Liver (tissue), 9 donors: Measurements from ENCODE around the gene GSE1. TPM values are rescaled to one million over a fixed set of nuclear protein-coding genes. Genes with fewer than 3 reads are reported as not detected.

ENCODE experiments used
- DNase-seq: peaks from one replicate; pipeline ENCODE4 v3.0.0-alpha.2; 2017; ENCODE audit warnings: low spot score
- H3K27ac ChIP-seq, 2 donors: one replicate each; pipeline ENCODE4 v1.7.0; 2013; ENCODE audit warnings: inconsistent platforms in 2 of 2, low read length in 2 of 2, control low read depth in 1 of 2, low read depth in 1 of 2, mild to moderate bottlenecking in 1 of 2
- H3K27me3 ChIP-seq, 4 donors: one replicate each; pipeline versions ENCODE4 v1.6.1 to v1.7.0; 2013; ENCODE audit warnings: low read length in 3 of 4, inconsistent platforms in 1 of 4, mild to moderate bottlenecking in 1 of 4, moderate library complexity in 1 of 4; ENCODE audit not compliant: control insufficient read depth in 4 of 4, insufficient read depth in 4 of 4
- H3K36me3 ChIP-seq, 4 donors: one replicate each; pipeline versions ENCODE4 v1.6.1 to v1.7.0; 2013; ENCODE audit warnings: low read length in 3 of 4, mild to moderate bottlenecking in 3 of 4, low read depth in 1 of 4, moderate library complexity in 1 of 4; ENCODE audit not compliant: control insufficient read depth in 4 of 4, insufficient read depth in 3 of 4
- H3K4me1 ChIP-seq, 4 donors: one replicate each; pipeline versions ENCODE4 v1.6.1 to v1.7.0; 2013; ENCODE audit warnings: low read length in 3 of 4, mild to moderate bottlenecking in 3 of 4, moderate library complexity in 1 of 4; ENCODE audit not compliant: control insufficient read depth in 4 of 4, insufficient read depth in 4 of 4
- H3K4me3 ChIP-seq, 3 donors: one replicate each; pipeline versions ENCODE4 v1.6.1 to v1.7.0; 2013; ENCODE audit warnings: low read length in 3 of 3, control low read depth in 1 of 3, low read depth in 1 of 3, mild to moderate bottlenecking in 1 of 3
- H3K9ac ChIP-seq, 2 donors: one replicate each; pipeline ENCODE4 v1.7.0; 2013; ENCODE audit warnings: low read length in 2 of 2, mild to moderate bottlenecking in 2 of 2, moderate library complexity in 2 of 2, control low read depth in 1 of 2, low read depth in 1 of 2
- H3K9me3 ChIP-seq, 4 donors: one replicate each; pipeline versions ENCODE4 v1.6.1 to v1.7.0; 2013; ENCODE audit warnings: low read length in 3 of 4; ENCODE audit not compliant: control insufficient read depth in 4 of 4
- FOXA2 ChIP-seq: IDR thresholded peaks from 2 replicates; pipeline ENCODE4 v1.6.1; 2016; ENCODE audit warnings: antibody characterized with exemption
- HNF4G ChIP-seq: IDR thresholded peaks from 2 replicates; pipeline ENCODE4 v1.6.1; 2016; ENCODE audit warnings: antibody characterized with exemption
- JUND ChIP-seq, 2 donors: IDR thresholded peaks; 2 replicates each; pipeline ENCODE4 v1.6.1; 2016; ENCODE audit warnings: antibody characterized with exemption in 2 of 2
- MAX ChIP-seq: IDR thresholded peaks from 2 replicates; pipeline ENCODE4 v1.6.1; 2016; ENCODE audit warnings: antibody characterized with exemption
- NR2F2 ChIP-seq: IDR thresholded peaks from 2 replicates; pipeline ENCODE4 v1.6.1; 2016; ENCODE audit warnings: antibody characterized with exemption
- RAD21 ChIP-seq, 2 donors: IDR thresholded peaks; 2 replicates each; pipeline ENCODE4 v1.6.1; 2016; ENCODE audit warnings: antibody characterized with exemption in 2 of 2, mild to moderate bottlenecking in 2 of 2
- REST ChIP-seq: IDR thresholded peaks from 2 replicates; pipeline ENCODE4 v1.6.1; 2016; ENCODE audit warnings: antibody characterized with exemption, mild to moderate bottlenecking
- YY1 ChIP-seq: IDR thresholded peaks from 2 replicates; pipeline ENCODE4 v1.6.1; 2016; ENCODE audit warnings: antibody characterized with exemption, mild to moderate bottlenecking
- ZBTB33 ChIP-seq: IDR thresholded peaks from 2 replicates; pipeline ENCODE4 v1.6.1; 2016; ENCODE audit warnings: antibody characterized with exemption
- WGBS: extraction: QIAGEN DNeasy Blood & Tissue Kit; methylation state at CpG from one replicate; pipeline ENCODE4 v1.1.7; 2013; 5-methylcytosine and 5-hydroxymethylcytosine counted together
- polyA plus RNA-seq, 2 donors: library from polyadenylated mRNA; stranded (reverse) in 1 of 2; unstranded in 1 of 2; fragments of 200-250 nt in 1 of 2; fragments of >200 nt in 1 of 2; fragmentation: Nextera tagmentation in 1 of 2; extraction: Ambion mirVana in 1 of 2; gene quantifications; one replicate each; pipeline versions ENCODE4 v1.2.1 to v1.2.3, GENCODE V29; 2013 to 2015
- total RNA-seq, 2 donors: library from RNA; depleted of rRNA; stranded (reverse); fragments of >200 nt; gene quantifications; one replicate each; pipeline ENCODE4 v1.2.3, GENCODE V29; 2014
- donor health status: healthy.
- donor health status: healthy.
- donor health status: healthy.
- donor health status: healthy.
- donor health status: healthy.

The GSE1 gene
- total and polyA plus RNA-seq, 4 donors: 9.9 to 37.7 (median 25.2) TPM

GRCh38 chr16:85654251-85655095 is 41.4 kb downstream of the GSE1 start:
- 97% methylated on average over 41 of the region's 41 CpGs for WGBS
- H3K9me3 ChIP-seq: no peaks in the 10 kb centered on the region
- no peak overlapping the region for H3K9ac ChIP-seq
- H3K36me3 ChIP-seq: peaks cover 14 to 56% (median 30%) of the 10 kb centered on the region in 4 donors
- no peak overlapping the region for H3K4me3 ChIP-seq
- peaks cover 3 to 26% (median 22%) of the 10 kb centered on the region in 4 donors for H3K4me1 ChIP-seq
- TF ChIP-seq HNF4G: no peak
- no peak for TF ChIP-seq REST
- TF ChIP-seq FOXA2: no peak
- no peak for TF ChIP-seq JUND (IDR thresholded peaks at IDR 0.05)
- no peaks in the 10 kb centered on the region for H3K27me3 ChIP-seq
- no peak for DNase-seq
- H3K27ac ChIP-seq: no peak overlapping the region

GRCh38 chr16:85655216-85656129 is 42.4 kb downstream of the GSE1 start:
- H3K4me1 ChIP-seq: peaks cover 3 to 16% (median 14%) of the 10 kb centered on the region in 4 donors
- no peak for DNase-seq

More at GRCh38 chr16:85655216-85656129, 42.4 kb downstream of the GSE1 start:
- no peak for TF ChIP-seq NR2F2
- TF ChIP-seq REST: no peak
- no peak for TF ChIP-seq HNF4G
- TF ChIP-seq YY1: no peak
- TF ChIP-seq RAD21 (IDR thresholded peaks at IDR 0.05): no peak
- TF ChIP-seq MAX: no peak
- TF ChIP-seq ZBTB33: no peak
- Histone ChIP-seq H3K27ac (no peak overlapping the region), H3K27me3 (no peaks in the 10 kb centered on the region), H3K36me3 (peaks cover 14 to 61% (median 31%) of the 10 kb centered on the region in 4 donors), H3K9ac (no peak overlapping the region), H3K4me3 (no peak overlapping the region), H3K9me3 (no peaks in the 10 kb centered on the region)
- 96% methylated on average over 35 of the region's 35 CpGs for WGBS
